Kidney (tissue), 14 donors: Measurements from ENCODE around the gene PRM3. TPM values are rescaled to one million over a fixed set of nuclear protein-coding genes. Genes with fewer than 3 reads are reported as not detected.

Source experiments
- DNase-seq, 5 donors: peaks; one replicate each; pipeline ENCODE4 v3.0.0-alpha.2; 2013 to 2020
- FAIRE-seq: peaks from 2 replicates; lab custom pipeline; 2012; peaks lifted over from hg19 to GRCh38; lab: Jason Lieb, UNC
- H3K27ac ChIP-seq, 2 donors: one replicate each; pipeline ENCODE4 v1.7.0; 2013; ENCODE audit warnings: low read depth in 2 of 2, low read length in 2 of 2, inconsistent platforms in 1 of 2
- H3K27me3 ChIP-seq: one replicate; pipeline ENCODE4 v1.7.1; 2013; ENCODE audit warnings: low read length, inconsistent platforms; ENCODE audit not compliant: control insufficient read depth, insufficient read depth
- H3K36me3 ChIP-seq, 3 donors: one replicate each; pipeline versions ENCODE4 v1.7.0 to v1.7.1; 2013; ENCODE audit warnings: low read length in 3 of 3, control low read depth in 1 of 3, inconsistent platforms in 1 of 3; ENCODE audit not compliant: insufficient read depth in 3 of 3, control insufficient read depth in 2 of 3
- H3K4me1 ChIP-seq, 3 donors: one replicate each; pipeline versions ENCODE4 v1.7.0 to v1.7.1; 2013; ENCODE audit warnings: low read length in 3 of 3, inconsistent platforms in 1 of 3, low read depth in 1 of 3; ENCODE audit not compliant: control insufficient read depth in 2 of 3, insufficient read depth in 2 of 3
- H3K4me3 ChIP-seq, 3 donors: one replicate each; pipeline versions ENCODE4 v1.7.0 to v1.8.1; 2013; ENCODE audit warnings: low read length in 3 of 3, control low read depth in 1 of 3, inconsistent platforms in 1 of 3
- H3K9ac ChIP-seq, 3 donors: one replicate each; pipeline versions ENCODE4 v1.7.0 to v1.7.1; 2013; ENCODE audit warnings: low read length in 3 of 3, control low read depth in 1 of 3, inconsistent platforms in 1 of 3
- H3K9me3 ChIP-seq, 3 donors: one replicate each; pipeline versions ENCODE4 v1.7.0 to v1.7.1; 2013; ENCODE audit warnings: low read length in 3 of 3, control low read depth in 1 of 3, inconsistent platforms in 1 of 3; ENCODE audit not compliant: control insufficient read depth in 2 of 3, insufficient read depth in 1 of 3
- intact Hi-C: fragments of 100-400 bp; cut with DNase I; formaldehyde crosslinking; loops from one replicate; pipeline ENCODE4 v1.11.1; 2022
- polyA plus RNA-seq: library from polyadenylated mRNA; stranded (reverse); fragments of 350-450 nt; fragmentation: Illumina TruSeq; extraction: RNeasy Lipid Tissue Mini Kit (QIAGEN cat#74804); gene quantifications from one replicate; pipeline ENCODE4 v1.2.3, GENCODE V29; 2014; ENCODE audit warnings: low read depth, low replicate concordance; ENCODE audit not compliant: insufficient read depth
- total RNA-seq: library from RNA; stranded (reverse); fragmentation: NEBNext Ultra II Directional; extraction: Animal tissue kit (Norgen Biotek cat#: 25700); gene quantifications from one replicate; pipeline ENCODE4 v1.2.1, GENCODE V29; 2021
- TF ChIP-seq, protein P1 (sequence below): IDR thresholded peaks from 3 replicates; pipeline ENCODE4 v1.5.1; 2012; ENCODE audit warnings: mild to moderate bottlenecking, moderate library complexity, borderline replicate concordance; ENCODE audit not compliant: insufficient read depth; ENCODE audit errors: extremely low read depth
- donor health status: control.
- donor health status: control.
- donor health status: control.
- donor health status: control.
- donor health status: control.
- donor health status: DM: yes; HTN: yes; CAD: no.
- donor health status: Normal renal cell carcinoma (clear cell type).

The PRM3 gene
- total and polyA plus RNA-seq, 2 donors from 2014 or later: not detected

DNA sequence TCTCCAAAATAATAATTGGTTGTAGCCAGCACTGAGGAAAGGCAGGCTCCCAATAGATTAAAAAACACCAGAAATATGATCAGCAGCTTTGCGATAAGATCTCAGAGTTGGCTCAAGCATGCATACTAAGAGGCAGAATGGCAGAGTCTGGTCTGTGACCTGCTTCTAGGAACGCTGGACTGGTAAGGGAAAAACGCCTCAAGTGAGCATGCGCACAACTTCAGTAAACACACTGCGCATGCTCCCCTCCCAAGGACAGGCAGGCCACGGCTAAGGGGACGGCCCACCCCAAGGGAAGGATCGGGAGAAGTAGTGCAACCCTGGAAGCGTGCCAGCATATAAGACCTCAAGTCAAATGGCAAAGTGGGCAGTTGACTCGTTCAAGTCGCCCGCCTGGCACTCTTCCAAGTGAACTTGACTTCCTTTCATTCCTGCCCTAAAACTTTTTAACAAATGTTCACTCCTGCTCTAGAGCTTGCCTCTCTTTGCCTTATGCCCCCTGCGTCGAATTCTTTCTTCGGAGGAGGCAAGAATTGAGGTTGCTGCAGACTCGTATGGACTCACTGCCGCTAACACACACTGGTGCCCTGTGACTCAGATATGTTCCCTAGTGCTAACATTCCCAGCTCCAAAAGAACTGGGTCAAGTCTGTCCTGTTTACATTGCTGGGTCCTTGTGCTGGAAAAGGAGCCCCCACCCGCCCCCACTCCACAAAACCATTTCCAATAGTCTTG is 30.1 kb upstream of the PRM3 start:
- H3K4me1 ChIP-seq: peaks cover 0 to 5% (median 4%) of the 10 kb centered on the region in 3 donors
- intact Hi-C loops: no loop called here
- peaks cover 0 to 2% (median 0%) of the 10 kb centered on the region in 3 donors for H3K9me3 ChIP-seq
- FAIRE-seq (no peak), DNase-seq (peak in 4 of 5 donors; percentile 48 to 72 (median 72))
- H3K4me3 ChIP-seq: no peak overlapping the region
- TF ChIP-seq, protein P1, sequence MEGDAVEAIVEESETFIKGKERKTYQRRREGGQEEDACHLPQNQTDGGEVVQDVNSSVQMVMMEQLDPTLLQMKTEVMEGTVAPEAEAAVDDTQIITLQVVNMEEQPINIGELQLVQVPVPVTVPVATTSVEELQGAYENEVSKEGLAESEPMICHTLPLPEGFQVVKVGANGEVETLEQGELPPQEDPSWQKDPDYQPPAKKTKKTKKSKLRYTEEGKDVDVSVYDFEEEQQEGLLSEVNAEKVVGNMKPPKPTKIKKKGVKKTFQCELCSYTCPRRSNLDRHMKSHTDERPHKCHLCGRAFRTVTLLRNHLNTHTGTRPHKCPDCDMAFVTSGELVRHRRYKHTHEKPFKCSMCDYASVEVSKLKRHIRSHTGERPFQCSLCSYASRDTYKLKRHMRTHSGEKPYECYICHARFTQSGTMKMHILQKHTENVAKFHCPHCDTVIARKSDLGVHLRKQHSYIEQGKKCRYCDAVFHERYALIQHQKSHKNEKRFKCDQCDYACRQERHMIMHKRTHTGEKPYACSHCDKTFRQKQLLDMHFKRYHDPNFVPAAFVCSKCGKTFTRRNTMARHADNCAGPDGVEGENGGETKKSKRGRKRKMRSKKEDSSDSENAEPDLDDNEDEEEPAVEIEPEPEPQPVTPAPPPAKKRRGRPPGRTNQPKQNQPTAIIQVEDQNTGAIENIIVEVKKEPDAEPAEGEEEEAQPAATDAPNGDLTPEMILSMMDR: no peak
- no peaks in the 10 kb centered on the region for H3K27me3 ChIP-seq
- no peak overlapping the region for H3K9ac ChIP-seq
- H3K27ac ChIP-seq: peak overlapping the region; percentile 82 to 91
- no peaks in the 10 kb centered on the region for H3K36me3 ChIP-seq

DNA sequence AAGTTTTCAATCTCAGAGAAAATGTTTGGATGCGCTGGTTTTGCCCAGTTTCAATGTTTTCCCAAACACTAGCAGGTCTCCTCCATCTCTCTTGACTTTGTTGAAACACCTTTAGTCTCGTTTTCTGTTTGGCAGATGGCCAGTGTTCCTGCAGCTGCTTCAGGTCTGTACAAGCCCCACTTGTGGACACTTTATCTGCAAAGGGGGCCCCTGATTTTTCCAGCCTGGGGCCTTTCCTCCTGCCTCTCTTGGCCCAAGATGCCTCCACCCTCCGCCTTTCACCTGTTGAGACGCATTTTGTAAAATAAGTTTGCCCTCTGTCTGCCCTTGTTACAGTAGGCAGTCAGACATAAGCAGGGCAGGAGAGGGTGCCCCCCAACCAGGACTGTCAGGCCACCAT is 29.5 kb upstream of the PRM3 start:
- intact Hi-C loops: no loop called here
- no peaks in the 10 kb centered on the region for H3K36me3 ChIP-seq
- DNase-seq (peak in 3 of 5 donors; percentile 29 to 58 (median 54)), FAIRE-seq (no peak)
- TF ChIP-seq, protein P1: no peak
- peaks cover 0 to 4% (median 2%) of the 10 kb centered on the region in 3 donors for H3K4me1 ChIP-seq
- H3K27ac ChIP-seq: peak overlapping the region; percentile 82 to 91
- H3K4me3 ChIP-seq: no peak overlapping the region
- H3K9ac ChIP-seq: no peak overlapping the region
- no peaks in the 10 kb centered on the region for H3K27me3 ChIP-seq
- peaks cover 0 to 2% (median 0%) of the 10 kb centered on the region in 3 donors for H3K9me3 ChIP-seq

DNA sequence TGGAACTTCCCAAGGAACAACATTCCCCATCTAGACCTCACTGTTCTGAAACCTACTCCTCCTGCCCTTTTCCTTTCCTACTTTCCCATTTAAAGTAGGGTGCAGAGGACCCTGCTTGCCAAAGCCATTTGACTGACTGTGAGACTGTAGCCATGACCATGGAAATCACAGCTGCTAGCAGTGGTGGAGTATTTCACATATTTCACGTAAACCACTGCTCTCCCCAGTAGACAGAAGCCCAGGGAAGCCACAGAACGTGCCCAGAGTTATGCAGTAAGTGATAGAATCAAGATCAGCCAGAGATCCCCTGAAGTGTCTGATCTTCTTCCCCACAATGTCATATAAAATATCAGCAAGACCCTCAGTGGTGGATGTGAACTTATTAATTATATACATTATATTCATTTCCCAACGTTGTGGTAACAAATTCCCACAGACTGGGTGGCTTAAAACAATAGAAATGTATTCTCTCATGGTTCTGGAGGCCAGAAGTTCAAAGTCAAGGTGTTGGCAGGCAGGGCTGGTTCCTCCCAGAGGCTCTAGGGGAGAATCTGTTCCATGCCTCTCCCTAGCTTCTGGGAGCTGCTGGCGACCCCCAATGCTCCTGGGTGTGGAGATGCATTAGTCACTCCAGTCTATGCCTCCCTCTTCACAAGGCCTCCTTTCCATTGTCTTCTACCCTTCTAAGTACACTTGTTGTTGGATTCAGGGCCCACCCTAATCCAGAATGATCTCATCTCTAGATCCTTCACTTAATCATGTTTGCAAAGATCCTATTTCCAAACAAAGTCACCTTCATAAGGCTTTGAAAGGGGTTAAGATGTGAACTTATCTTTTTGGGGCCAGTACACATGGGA is 28.4 kb upstream of the PRM3 start:
- FAIRE-seq: no peak
- Histone ChIP-seq H3K27ac (peak overlapping the region; percentile 34 to 53), H3K9ac (no peak overlapping the region), H3K27me3 (no peaks in the 10 kb centered on the region), H3K4me1 (peaks cover 3 to 10% (median 4%) of the 10 kb centered on the region in 3 donors), H3K9me3 (peaks cover 0 to 2% (median 0%) of the 10 kb centered on the region in 3 donors), H3K36me3 (no peaks in the 10 kb centered on the region), H3K4me3 (no peak overlapping the region)
- TF ChIP-seq, protein P1: no peak
- peak in 1 of 5 donors; percentile 19 for DNase-seq
- intact Hi-C loops: no loop called here
